Measurements from ENCODE around the gene ADAM33. TPM values are rescaled to one million over a fixed set of nuclear protein-coding genes. Genes with fewer than 3 reads are reported as not detected.

The ADAM33 gene
- total RNA-seq, 1 experiment from 2014 or later: 0.11 TPM

- TF ChIP-seq CTCF (conservative IDR thresholded peaks at IDR 0.05; ENCODE audit: low read depth, low read length): no peak
- no peak for TF ChIP-seq EZH2phosphoT487 (IDR thresholded peaks at IDR 0.05; ENCODE audit: borderline replicate concordance, low read length)
- no peak for TF ChIP-seq EZH2 (IDR thresholded peaks at IDR 0.05; ENCODE audit: low read length, unreplicated experiment)
- CTCF ChIA-PET: no interaction called here
- Histone ChIP-seq H4K20me1 (ENCODE audit: low read length) (no peaks in the 10 kb centered on the region), H2AFZ (ENCODE audit: low read length) (no peak overlapping the region), H3K36me3 (ENCODE audit: low read depth, low read length) (no peaks in the 10 kb centered on the region), H3K9ac (ENCODE audit: low read length) (no peak overlapping the region), H3K27ac (ENCODE audit: low read length) (no peak overlapping the region), H3K27me3 (ENCODE audit: low read length) (peaks cover 4% of the 10 kb centered on the region), H3K4me3 (ENCODE audit: low read length) (no peak overlapping the region), H3K79me2 (ENCODE audit: low read length) (no peaks in the 10 kb centered on the region), H3K9me2 (replicated peaks; ENCODE audit: low read length) (no peaks in the 10 kb centered on the region), H3F3A (ENCODE audit: low read length, unreplicated experiment) (no peaks in the 10 kb centered on the region), H3K9me3 (ENCODE audit: low read length) (no peaks in the 10 kb centered on the region), H3K4me2 (ENCODE audit: low read length) (peak overlapping the region; percentile 19; the same call in 1 of the 2 replicates), H3K4me1 (ENCODE audit: insufficient read depth, low read length) (peaks cover 13% of the 10 kb centered on the region)
- ATAC-seq (no peak), DNase-seq (no peak)
- POLR2A ChIA-PET (ENCODE audit: unreplicated experiment): interaction anchor here (0.6 kb wide), 1 partner anchor 320 kb away, joined by 3 read pairs; no protein-coding TSS in a partner anchor
- intact Hi-C loops (cut with micrococcal nuclease): no loop called here
- BruUV-seq (replicated peaks): no TSS peak
Measured at GRCh38 chr20:3686421-3686820, 4.6 kb upstream of the ADAM33 start.

- CTCF ChIA-PET: no interaction called here
- no peak for ATAC-seq
- Histone ChIP-seq H3K4me3 (ENCODE audit: low read length) (no peak overlapping the region), H3F3A (ENCODE audit: low read length, unreplicated experiment) (no peaks in the 10 kb centered on the region), H4K20me1 (ENCODE audit: low read length) (no peaks in the 10 kb centered on the region), H3K9me3 (ENCODE audit: low read length) (no peaks in the 10 kb centered on the region), H3K9me2 (replicated peaks; ENCODE audit: low read length) (no peaks in the 10 kb centered on the region), H2AFZ (ENCODE audit: low read length) (no peak overlapping the region), H3K4me2 (ENCODE audit: low read length) (no peak overlapping the region), H3K36me3 (ENCODE audit: low read depth, low read length) (no peaks in the 10 kb centered on the region), H3K4me1 (ENCODE audit: insufficient read depth, low read length) (peaks cover 13% of the 10 kb centered on the region), H3K27ac (ENCODE audit: low read length) (no peak overlapping the region), H3K9ac (ENCODE audit: low read length) (no peak overlapping the region), H3K79me2 (ENCODE audit: low read length) (no peaks in the 10 kb centered on the region), H3K27me3 (ENCODE audit: low read length) (peaks cover 9% of the 10 kb centered on the region)
- no peak for DNase-seq
- no TSS peak for BruUV-seq (replicated peaks)
- POLR2A ChIA-PET (ENCODE audit: unreplicated experiment): no interaction called here
- TF ChIP-seq EZH2phosphoT487 (IDR thresholded peaks at IDR 0.05; ENCODE audit: borderline replicate concordance, low read length): no peak
- TF ChIP-seq CTCF (conservative IDR thresholded peaks at IDR 0.05; ENCODE audit: low read depth, low read length): no peak
- no peak for TF ChIP-seq EZH2 (IDR thresholded peaks at IDR 0.05; ENCODE audit: low read length, unreplicated experiment)
- intact Hi-C loops (cut with micrococcal nuclease): no loop called here
Measured at GRCh38 chr20:3685341-3685740, 3.5 kb upstream of the ADAM33 start.

- Histone ChIP-seq H4K20me1 (ENCODE audit: low read length) (no peaks in the 10 kb centered on the region), H3K4me1 (ENCODE audit: insufficient read depth, low read length) (peaks cover 3% of the 10 kb centered on the region; the same call in 1 of the 2 replicates), H3K9me2 (replicated peaks; ENCODE audit: low read length) (no peaks in the 10 kb centered on the region), H3F3A (ENCODE audit: low read length, unreplicated experiment) (no peaks in the 10 kb centered on the region), H3K4me3 (ENCODE audit: low read length) (peak overlapping the region; percentile 60), H3K4me2 (ENCODE audit: low read length) (peak overlapping the region; percentile 78), H2AFZ (ENCODE audit: low read length) (peak overlapping the region; percentile 72; the same call in 1 of the 2 replicates), H3K36me3 (ENCODE audit: low read depth, low read length) (no peaks in the 10 kb centered on the region), H3K9me3 (ENCODE audit: low read length) (no peaks in the 10 kb centered on the region), H3K27ac (ENCODE audit: low read length) (no peak overlapping the region), H3K9ac (ENCODE audit: low read length) (no peak overlapping the region), H3K79me2 (ENCODE audit: low read length) (no peaks in the 10 kb centered on the region), H3K27me3 (ENCODE audit: low read length) (peaks cover 10% of the 10 kb centered on the region)
- no peak for DNase-seq
- CTCF ChIA-PET: no interaction called here
- POLR2A ChIA-PET (ENCODE audit: unreplicated experiment): no interaction called here
- intact Hi-C loops (cut with micrococcal nuclease): no loop called here
- no peak for TF ChIP-seq EZH2phosphoT487 (IDR thresholded peaks at IDR 0.05; ENCODE audit: borderline replicate concordance, low read length)
- TF ChIP-seq EZH2 (IDR thresholded peaks at IDR 0.05; ENCODE audit: low read length, unreplicated experiment): no peak
- no peak for TF ChIP-seq CTCF (conservative IDR thresholded peaks at IDR 0.05; ENCODE audit: low read depth, low read length)
- no peak for ATAC-seq
- BruUV-seq (replicated peaks): no TSS peak
Measured at GRCh38 chr20:3681352-3681930, 369 bp downstream of the ADAM33 start.

Measured in PC-3 (cell line).